Measurements from ENCODE around the gene PANX2.

Gene PANX2

GRCh38 chr22:50184902-50185374, 14.4 kb downstream of the PANX2 start:
- no peak for DNase-seq (ENCODE audit: low read depth)

GRCh38 chr22:50185375-50186087, 15.0 kb downstream of the PANX2 start, which contains the start of gene TRABD:
TSS of gene TRABD (plus strand) at chr22:50185913. CDS start at chr22:50193061, 7,148 bp downstream.
- peak; percentile 81 for DNase-seq (ENCODE audit: low read depth)

GRCh38 chr22:50186181-50186714, 15.7 kb downstream of the PANX2 start:
- DNase-seq (ENCODE audit: low read depth) = no peak

- DNase-seq (ENCODE audit: low read depth) = no peak
Observed at GRCh38 chr22:50186761-50187523, 16.4 kb downstream of the PANX2 start.

- DNase-seq (ENCODE audit: low read depth) = no peak
Observed at GRCh38 chr22:50188356-50188755, 17.8 kb downstream of the PANX2 start.

- DNase-seq (ENCODE audit: low read depth) = no peak
Observed at GRCh38 chr22:50189184-50189848, 18.8 kb downstream of the PANX2 start.

- DNase-seq (ENCODE audit: low read depth) = no peak
Observed at GRCh38 chr22:50189849-50190181, 19.3 kb downstream of the PANX2 start.

GRCh38 chr22:50190182-50190940, 19.8 kb downstream of the PANX2 start:
- DNase-seq (ENCODE audit: low read depth) = peak; percentile 67

GRCh38 chr22:50190941-50191741, 20.6 kb downstream of the PANX2 start:
- peak; percentile 62 for DNase-seq (ENCODE audit: low read depth)

- peak; percentile 42 for DNase-seq (ENCODE audit: low read depth)
Observed at GRCh38 chr22:50192436-50193204, 22.1 kb downstream of the PANX2 start.

GRCh38 chr22:50193621-50194020, 23.1 kb downstream of the PANX2 start:
- DNase-seq (ENCODE audit: low read depth) = no peak

- DNase-seq (ENCODE audit: low read depth) = no peak
Observed at GRCh38 chr22:50194037-50194805, 23.7 kb downstream of the PANX2 start.

- no peak for DNase-seq (ENCODE audit: low read depth)
Observed at GRCh38 chr22:50196256-50196655, 25.7 kb downstream of the PANX2 start.

- DNase-seq (ENCODE audit: low read depth) = no peak
Observed at GRCh38 chr22:50197000-50197800, 26.7 kb downstream of the PANX2 start.

- no peak for DNase-seq (ENCODE audit: low read depth)
Observed at GRCh38 chr22:50197856-50198623, 27.5 kb downstream of the PANX2 start.

- DNase-seq (ENCODE audit: low read depth) = no peak
Observed at GRCh38 chr22:50198624-50199017, 28.1 kb downstream of the PANX2 start.

GRCh38 chr22:50199251-50199721, 28.8 kb downstream of the PANX2 start:
- no peak for DNase-seq (ENCODE audit: low read depth)
